Neural cell (in vitro differentiated cells): ENCODE data around the gene PWWP2B. TPM values are rescaled to one million over a fixed set of nuclear protein-coding genes. Genes with fewer than 3 reads are reported as not detected.

Experiments
- H2AFZ ChIP-seq: fragments of 200-600, 300-800 bp; sonication (generic), shearing (Covaris generic); 2 replicates; pipeline ENCODE4 v1.6.0; 2014; ENCODE audit warnings: low read depth, mild to moderate bottlenecking, antibody characterized with exemption, low read length, moderate library complexity
- H3F3A ChIP-seq: fragments of 200-600 bp; shearing (Covaris generic); 2 replicates; pipeline ENCODE4 v1.6.1; 2016; ENCODE audit warnings: mild to moderate bottlenecking, moderate library complexity, mixed read lengths, antibody characterized with exemption, low read length; ENCODE audit not compliant: insufficient read depth, poor library complexity, severe bottlenecking
- H3K27ac ChIP-seq: fragments of 200-600, 300-800 bp; sonication (generic), shearing (Covaris generic); 2 replicates; pipeline ENCODE4 v1.5.1; 2014; ENCODE audit warnings: mild to moderate bottlenecking, low read length, moderate library complexity
- H3K27me3 ChIP-seq: fragments of 300-800, 200-600 bp; sonication (generic), shearing (Covaris generic); 2 replicates; pipeline ENCODE4 v1.6.0; 2014; ENCODE audit warnings: mild to moderate bottlenecking, low read depth, low read length, moderate library complexity; ENCODE audit not compliant: insufficient read depth
- H3K36me3 ChIP-seq: fragments of 300-800, 200-600 bp; sonication (generic), shearing (Covaris generic); 2 replicates; pipeline ENCODE4 v1.5.1; 2014; ENCODE audit warnings: mild to moderate bottlenecking, antibody characterized with exemption, low read length, moderate library complexity; ENCODE audit not compliant: insufficient read depth
- H3K4me2 ChIP-seq: fragments of 300-800, 200-600 bp; sonication (generic), shearing (Covaris generic); 2 replicates; pipeline ENCODE4 v1.6.0; 2014; ENCODE audit warnings: mild to moderate bottlenecking, low read length
- H3K4me3 ChIP-seq: fragments of 300-800, 200-600 bp; sonication (generic), shearing (Covaris generic); 2 replicates; pipeline ENCODE4 v1.5.1; 2014; ENCODE audit warnings: mild to moderate bottlenecking, low read length, moderate library complexity
- H3K79me2 ChIP-seq: fragments of 200-600 bp; shearing (Covaris generic); replicated peaks from 2 replicates; pipeline ENCODE4 v1.6.0; 2014; ENCODE audit warnings: mild to moderate bottlenecking, low read length, moderate library complexity; ENCODE audit not compliant: insufficient read depth
- H3K9ac ChIP-seq: fragments of 300-800, 200-600 bp; sonication (generic), shearing (Covaris generic); 2 replicates; pipeline ENCODE4 v1.6.1; 2016; ENCODE audit warnings: mild to moderate bottlenecking, low read length, mixed read lengths
- H3K9me2 ChIP-seq: fragments of 200-600 bp; shearing (Covaris generic); 2 replicates; pipeline ENCODE4 v1.6.1; 2016; ENCODE audit warnings: mild to moderate bottlenecking, low read length, mixed read lengths; ENCODE audit not compliant: insufficient read depth
- H3K9me3 ChIP-seq: fragments of 200-600, 300-800 bp; sonication (generic), shearing (Covaris generic); 2 replicates; pipeline ENCODE4 v1.6.1; 2016; ENCODE audit warnings: mild to moderate bottlenecking, mixed run types, low read length, moderate library complexity, mixed read lengths
- H4K20me1 ChIP-seq: fragments of 200-600 bp; shearing (Covaris generic); 2 replicates; pipeline ENCODE4 v1.6.1; 2016; ENCODE audit warnings: mild to moderate bottlenecking, mixed run types; ENCODE audit not compliant: insufficient read depth
- EP300 ChIP-seq: fragments of 450-650 bp; conservative IDR thresholded peaks from 2 replicates; pipeline ENCODE4 v1.6.1; 2014; ENCODE audit warnings: antibody characterized with exemption, mild to moderate bottlenecking, moderate library complexity; ENCODE audit not compliant: poor library complexity, severe bottlenecking
- EZH2 ChIP-seq: fragments of 200-600, 300-800 bp; shearing (Covaris generic), sonication (generic); IDR thresholded peaks from 2 replicates; pipeline ENCODE4 v1.6.1; 2014; ENCODE audit warnings: antibody characterized with exemption, low read length, borderline replicate concordance, mild to moderate bottlenecking; ENCODE audit not compliant: insufficient read depth, poor library complexity, severe bottlenecking
- MXI1 ChIP-seq: fragments of 450-650 bp; conservative IDR thresholded peaks from 2 replicates; pipeline ENCODE4 v1.6.1; 2014; ENCODE audit warnings: antibody characterized with exemption, mild to moderate bottlenecking; ENCODE audit not compliant: poor library complexity, severe bottlenecking
- POLR2AphosphoS5 ChIP-seq: IDR thresholded peaks from 2 replicates; pipeline ENCODE4 v1.6.1; 2012
- RAD21 ChIP-seq: fragments of 450-650 bp; conservative IDR thresholded peaks from 2 replicates; pipeline ENCODE4 v1.6.1; 2014; ENCODE audit warnings: antibody characterized with exemption, mild to moderate bottlenecking, moderate library complexity
- SMC3 ChIP-seq: fragments of 450-650 bp; conservative IDR thresholded peaks from 2 replicates; pipeline ENCODE4 v1.6.1; 2014; ENCODE audit warnings: antibody characterized with exemption, mild to moderate bottlenecking, moderate library complexity; ENCODE audit not compliant: poor library complexity
- TAF1 ChIP-seq: IDR thresholded peaks from 2 replicates; pipeline ENCODE4 v1.6.1; 2012; ENCODE audit warnings: low read depth
- polyA plus RNA-seq: library from polyadenylated mRNA; depleted of rRNA; stranded (reverse); fragments of >200 nt; gene quantifications from 2 replicates; pipeline ENCODE4 v1.2.3, GENCODE V29; 2014
- TF ChIP-seq, protein P1 (sequence below): fragments of 450-650 bp; IDR thresholded peaks from 2 replicates; pipeline ENCODE4 v1.5.1; 2014; ENCODE audit warnings: antibody characterized with exemption, mild to moderate bottlenecking, moderate library complexity; ENCODE audit not compliant: poor library complexity, severe bottlenecking
- TF ChIP-seq, protein P2 (sequence below): IDR thresholded peaks from 2 replicates; pipeline ENCODE4 v1.6.1; 2012; ENCODE audit warnings: borderline replicate concordance

PWWP2B gene
- polyA plus RNA-seq, 1 donor from 2014 or later = 13.0 TPM

DNA sequence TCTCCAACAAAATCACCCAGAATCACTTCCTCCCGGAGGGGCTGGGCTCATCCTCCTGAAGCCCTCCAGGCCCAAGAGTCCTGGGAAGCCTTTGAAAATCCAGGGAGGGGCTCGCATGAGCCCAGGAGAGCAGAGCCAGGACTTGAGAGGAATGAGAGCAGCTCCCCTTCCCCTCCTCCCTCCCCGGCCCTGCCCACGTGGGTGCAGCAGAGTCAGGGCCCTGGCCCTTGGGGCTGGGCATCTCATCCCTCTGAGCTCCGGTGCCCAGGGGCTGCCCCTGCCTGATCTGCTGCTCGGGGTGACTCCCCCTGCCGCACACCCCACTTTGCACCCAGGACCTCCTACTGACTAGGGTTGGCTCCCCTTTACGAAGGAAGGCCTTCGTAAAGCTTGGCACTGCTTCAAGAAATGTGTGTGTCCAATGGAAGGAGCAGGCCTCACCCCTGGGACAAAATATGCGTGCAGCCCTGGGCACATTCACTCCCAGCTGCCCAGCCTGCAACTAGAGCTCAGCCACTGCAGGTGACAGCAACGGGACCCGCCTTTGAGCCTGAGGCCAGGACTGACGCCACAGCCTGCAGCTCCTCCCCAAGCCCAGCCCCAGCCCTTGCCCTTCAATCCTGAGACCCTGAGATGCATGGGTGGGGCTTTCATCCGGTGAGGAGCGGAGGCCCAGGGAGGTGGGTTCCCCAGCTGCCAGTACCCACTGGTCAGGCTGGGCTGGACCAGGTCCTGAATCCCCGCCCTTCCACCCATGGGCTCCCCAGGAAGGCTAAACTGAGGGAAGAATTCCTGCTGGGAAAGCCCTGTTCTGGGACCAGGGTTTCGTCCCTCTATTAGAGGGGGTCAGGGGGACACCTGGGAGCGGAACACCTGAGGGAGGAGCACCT, 21.8 kb downstream of the PWWP2B start:
- Histone ChIP-seq H3K27me3 (no peaks in the 10 kb centered on the region), H2AFZ (no peak overlapping the region), H3K4me3 (no peak overlapping the region), H3K9me3 (no peaks in the 10 kb centered on the region), H3K36me3 (no peaks in the 10 kb centered on the region), H3K27ac (no peak overlapping the region), H3K9me2 (no peaks in the 10 kb centered on the region), H3K9ac (no peak overlapping the region), H3F3A (no peaks in the 10 kb centered on the region), H4K20me1 (no peaks in the 10 kb centered on the region), H3K4me2 (no peak overlapping the region), H3K79me2 (no peaks in the 10 kb centered on the region)
- TF ChIP-seq, protein P1, sequence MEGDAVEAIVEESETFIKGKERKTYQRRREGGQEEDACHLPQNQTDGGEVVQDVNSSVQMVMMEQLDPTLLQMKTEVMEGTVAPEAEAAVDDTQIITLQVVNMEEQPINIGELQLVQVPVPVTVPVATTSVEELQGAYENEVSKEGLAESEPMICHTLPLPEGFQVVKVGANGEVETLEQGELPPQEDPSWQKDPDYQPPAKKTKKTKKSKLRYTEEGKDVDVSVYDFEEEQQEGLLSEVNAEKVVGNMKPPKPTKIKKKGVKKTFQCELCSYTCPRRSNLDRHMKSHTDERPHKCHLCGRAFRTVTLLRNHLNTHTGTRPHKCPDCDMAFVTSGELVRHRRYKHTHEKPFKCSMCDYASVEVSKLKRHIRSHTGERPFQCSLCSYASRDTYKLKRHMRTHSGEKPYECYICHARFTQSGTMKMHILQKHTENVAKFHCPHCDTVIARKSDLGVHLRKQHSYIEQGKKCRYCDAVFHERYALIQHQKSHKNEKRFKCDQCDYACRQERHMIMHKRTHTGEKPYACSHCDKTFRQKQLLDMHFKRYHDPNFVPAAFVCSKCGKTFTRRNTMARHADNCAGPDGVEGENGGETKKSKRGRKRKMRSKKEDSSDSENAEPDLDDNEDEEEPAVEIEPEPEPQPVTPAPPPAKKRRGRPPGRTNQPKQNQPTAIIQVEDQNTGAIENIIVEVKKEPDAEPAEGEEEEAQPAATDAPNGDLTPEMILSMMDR = no peak
- TF ChIP-seq RAD21 (no peak), MXI1 (no peak), TAF1 (no peak), EP300 (no peak), EZH2 (no peak), SMC3 (no peak), POLR2AphosphoS5 (no peak)
- TF ChIP-seq, protein P2, sequence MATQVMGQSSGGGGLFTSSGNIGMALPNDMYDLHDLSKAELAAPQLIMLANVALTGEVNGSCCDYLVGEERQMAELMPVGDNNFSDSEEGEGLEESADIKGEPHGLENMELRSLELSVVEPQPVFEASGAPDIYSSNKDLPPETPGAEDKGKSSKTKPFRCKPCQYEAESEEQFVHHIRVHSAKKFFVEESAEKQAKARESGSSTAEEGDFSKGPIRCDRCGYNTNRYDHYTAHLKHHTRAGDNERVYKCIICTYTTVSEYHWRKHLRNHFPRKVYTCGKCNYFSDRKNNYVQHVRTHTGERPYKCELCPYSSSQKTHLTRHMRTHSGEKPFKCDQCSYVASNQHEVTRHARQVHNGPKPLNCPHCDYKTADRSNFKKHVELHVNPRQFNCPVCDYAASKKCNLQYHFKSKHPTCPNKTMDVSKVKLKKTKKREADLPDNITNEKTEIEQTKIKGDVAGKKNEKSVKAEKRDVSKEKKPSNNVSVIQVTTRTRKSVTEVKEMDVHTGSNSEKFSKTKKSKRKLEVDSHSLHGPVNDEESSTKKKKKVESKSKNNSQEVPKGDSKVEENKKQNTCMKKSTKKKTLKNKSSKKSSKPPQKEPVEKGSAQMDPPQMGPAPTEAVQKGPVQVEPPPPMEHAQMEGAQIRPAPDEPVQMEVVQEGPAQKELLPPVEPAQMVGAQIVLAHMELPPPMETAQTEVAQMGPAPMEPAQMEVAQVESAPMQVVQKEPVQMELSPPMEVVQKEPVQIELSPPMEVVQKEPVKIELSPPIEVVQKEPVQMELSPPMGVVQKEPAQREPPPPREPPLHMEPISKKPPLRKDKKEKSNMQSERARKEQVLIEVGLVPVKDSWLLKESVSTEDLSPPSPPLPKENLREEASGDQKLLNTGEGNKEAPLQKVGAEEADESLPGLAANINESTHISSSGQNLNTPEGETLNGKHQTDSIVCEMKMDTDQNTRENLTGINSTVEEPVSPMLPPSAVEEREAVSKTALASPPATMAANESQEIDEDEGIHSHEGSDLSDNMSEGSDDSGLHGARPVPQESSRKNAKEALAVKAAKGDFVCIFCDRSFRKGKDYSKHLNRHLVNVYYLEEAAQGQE = no peak

DNA sequence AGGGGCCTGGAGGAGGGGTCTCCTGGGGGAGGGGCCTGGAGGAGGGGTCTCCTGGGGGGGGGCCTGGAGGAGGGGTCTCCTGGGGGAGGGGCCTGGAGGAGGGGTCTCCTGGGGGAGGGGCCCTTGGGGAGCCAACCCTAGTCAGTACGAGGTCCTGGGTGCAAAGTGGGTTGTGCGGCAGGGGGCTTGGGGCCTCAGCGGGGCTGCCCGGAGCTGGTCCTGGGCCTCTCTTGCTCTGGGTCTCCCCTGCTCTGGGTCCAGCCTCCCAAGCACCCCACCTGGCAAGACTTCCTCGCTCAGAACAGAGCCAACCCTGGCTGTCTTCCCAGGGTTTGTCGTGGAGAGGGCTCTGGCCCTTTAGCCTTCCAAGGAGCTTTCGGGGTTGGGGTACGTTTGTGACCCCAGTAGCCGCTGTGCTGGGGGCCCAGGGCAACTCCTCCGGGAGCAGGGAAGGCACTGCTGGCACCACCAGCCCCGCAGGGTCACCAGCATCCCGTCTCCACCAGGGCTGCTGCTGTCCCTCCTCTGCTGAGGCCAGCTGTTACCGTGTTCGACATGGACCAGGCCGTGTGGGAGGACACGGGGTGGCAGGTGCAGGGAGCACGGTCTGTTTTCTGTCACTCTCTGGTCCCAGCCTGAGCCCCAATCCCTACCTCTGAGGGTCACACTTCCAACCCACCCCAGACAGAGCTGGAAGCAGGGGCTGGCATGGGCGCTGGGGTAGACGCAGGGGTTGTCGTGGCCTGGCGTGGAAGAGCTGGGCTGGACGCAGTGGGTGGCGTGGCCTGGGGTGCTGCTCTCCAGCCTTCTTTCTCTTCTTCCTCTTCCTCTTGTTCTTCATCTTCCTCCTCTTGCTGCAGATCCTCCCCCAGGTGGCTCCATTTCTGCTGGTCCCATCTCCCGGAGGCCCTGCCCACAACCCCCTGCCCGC, 22.8 kb downstream of the PWWP2B start:
- Histone ChIP-seq H3F3A (no peaks in the 10 kb centered on the region), H3K4me3 (no peak overlapping the region), H3K9ac (no peak overlapping the region), H3K9me3 (no peaks in the 10 kb centered on the region), H2AFZ (no peak overlapping the region), H3K4me2 (no peak overlapping the region), H4K20me1 (no peaks in the 10 kb centered on the region), H3K36me3 (no peaks in the 10 kb centered on the region), H3K27me3 (no peaks in the 10 kb centered on the region), H3K27ac (no peak overlapping the region), H3K79me2 (no peaks in the 10 kb centered on the region), H3K9me2 (no peaks in the 10 kb centered on the region)
- TF ChIP-seq, protein P1 = no peak
- TF ChIP-seq RAD21 (no peak), MXI1 (no peak), EZH2 (no peak), EP300 (no peak), TAF1 (no peak), POLR2AphosphoS5 (no peak), SMC3 (no peak)
- TF ChIP-seq, protein P2 = no peak
